GM04504 (cell line): ENCODE results near the gene TFCP2L1.
"Not testable (repeated sequence)": the region's sequence is repeated elsewhere in the genome, so short reads cannot be mapped to it uniquely, and the experiment has no call there.

Source experiments
- DNase-seq: peaks from one replicate; pipeline ENCODE4 v3.0.0-alpha.2; 2012; ENCODE audit warnings: low read depth

TFCP2L1 gene

DNA sequence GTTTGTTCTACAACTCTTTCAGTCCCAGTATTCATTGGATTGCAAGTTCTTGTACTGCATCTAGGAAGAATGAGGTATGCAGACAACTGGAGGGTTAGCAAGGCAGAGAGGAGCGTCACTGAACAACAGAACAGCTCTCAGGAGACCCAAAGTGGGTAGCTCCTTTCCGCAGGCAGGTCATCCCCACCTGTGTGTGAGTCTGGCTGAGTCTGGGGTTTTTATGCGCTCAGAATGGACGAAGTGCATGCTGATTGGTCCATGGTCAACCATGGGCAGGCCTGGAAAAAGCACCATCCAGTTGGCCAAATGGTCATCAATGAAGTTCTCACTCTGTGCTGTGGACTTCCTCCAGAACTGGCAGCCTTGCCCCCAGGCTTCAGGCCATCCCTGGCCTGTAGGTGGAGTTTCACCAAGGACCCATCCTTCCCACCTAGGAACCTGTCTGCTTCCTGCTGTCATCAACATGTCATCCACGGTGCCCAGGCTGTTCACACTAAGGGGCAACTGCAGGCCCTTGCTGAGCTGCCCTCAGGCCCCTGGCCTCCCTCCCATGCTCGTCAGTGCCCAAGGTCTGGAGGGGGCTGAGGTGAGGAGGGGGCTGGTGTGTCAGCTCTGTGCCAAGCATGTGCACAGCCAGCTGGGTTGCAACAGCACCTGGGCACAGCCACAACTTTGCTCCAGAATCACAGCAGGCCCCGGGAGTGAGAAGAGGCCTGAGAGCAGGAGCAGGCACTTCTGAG lies 11.1 kb upstream of the TFCP2L1 start:
- DNase-seq, result no peak

DNA sequence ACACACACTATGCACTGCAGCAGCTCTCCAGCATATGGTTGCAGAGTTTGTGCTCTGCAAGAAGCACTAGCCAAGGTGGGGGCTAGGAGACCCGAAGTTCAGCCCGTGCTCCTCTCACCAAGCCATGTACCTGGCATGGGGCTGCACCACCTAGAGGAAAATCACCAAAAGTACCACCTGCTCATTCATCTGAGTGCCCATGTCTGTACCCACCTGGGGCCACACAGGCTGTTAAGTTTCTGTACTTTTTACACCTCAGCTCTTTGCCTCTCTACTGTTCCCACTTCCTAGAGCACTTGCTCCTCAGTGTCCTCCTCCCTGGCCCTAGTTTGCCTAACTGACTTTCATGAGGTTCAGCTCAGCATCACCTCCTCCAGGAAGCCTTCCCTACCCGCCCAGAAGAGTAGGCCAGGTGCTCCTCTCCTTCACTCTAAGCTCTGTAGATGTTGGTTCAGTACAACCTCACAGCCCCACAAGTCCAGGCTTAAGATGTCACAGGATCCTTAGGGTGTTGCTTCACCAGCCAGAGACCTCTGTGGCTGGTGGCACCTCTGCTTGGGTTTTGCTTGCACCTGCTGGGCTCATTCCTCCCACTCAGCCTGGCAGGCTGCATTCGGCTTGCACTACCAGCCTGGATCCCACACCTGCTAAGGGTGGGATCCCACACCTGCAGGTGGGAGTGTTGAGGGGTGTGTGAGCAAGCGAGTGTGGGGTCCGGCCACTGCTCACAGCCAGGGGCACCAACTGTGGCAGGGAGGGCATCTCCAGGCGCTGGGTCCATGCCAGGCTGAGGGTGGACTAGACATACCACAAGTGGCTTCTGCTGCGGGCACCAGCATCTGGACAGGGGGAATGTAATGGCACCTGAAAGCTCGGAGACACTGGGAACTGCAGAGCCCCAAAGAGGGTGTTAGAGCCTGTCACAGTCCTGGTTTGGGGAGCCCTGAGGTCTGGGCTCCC lies 10.2 kb upstream of the TFCP2L1 start:
- no peak for DNase-seq

DNA sequence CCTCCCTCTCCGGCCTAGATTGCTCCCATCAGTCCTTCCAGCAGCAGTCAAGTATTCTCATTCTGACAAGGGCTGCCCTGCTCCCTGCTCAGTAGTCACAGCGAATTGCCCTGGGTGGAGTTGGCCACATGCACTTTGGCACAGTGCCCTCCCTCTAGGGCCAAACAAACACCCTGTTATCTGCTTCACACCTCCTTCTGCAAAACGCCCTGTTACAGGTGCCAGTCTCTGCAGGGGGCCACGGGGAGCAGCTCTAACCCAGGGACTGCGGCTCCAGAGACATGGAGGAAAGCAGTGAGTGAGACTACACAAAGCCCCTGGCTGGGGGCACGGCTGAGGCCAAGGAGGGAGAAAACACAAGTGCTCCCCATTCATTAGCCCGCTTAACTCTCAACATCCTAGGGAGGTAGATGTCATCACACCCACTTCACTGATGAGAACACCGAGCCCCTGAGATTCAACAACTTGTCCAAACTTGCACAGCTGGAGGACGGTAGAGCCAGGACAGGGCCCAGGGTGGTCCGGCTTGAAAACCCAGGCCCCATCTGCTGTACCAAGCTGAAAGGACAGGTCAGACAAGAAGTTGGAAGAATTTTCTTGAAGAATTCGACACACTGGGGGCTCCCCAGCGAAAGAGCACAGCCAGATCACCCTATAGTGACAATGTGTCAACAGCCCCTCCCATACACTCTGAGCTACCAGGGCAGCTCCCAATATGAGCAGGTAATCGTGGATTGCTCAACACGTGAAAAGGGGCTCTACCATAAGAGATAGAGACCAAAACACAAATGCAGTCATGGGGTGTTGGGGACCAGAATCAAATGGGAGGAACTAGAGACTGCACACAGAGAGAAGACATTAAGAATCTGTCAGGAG lies 8.7 kb upstream of the TFCP2L1 start:
- no peak for DNase-seq

DNA sequence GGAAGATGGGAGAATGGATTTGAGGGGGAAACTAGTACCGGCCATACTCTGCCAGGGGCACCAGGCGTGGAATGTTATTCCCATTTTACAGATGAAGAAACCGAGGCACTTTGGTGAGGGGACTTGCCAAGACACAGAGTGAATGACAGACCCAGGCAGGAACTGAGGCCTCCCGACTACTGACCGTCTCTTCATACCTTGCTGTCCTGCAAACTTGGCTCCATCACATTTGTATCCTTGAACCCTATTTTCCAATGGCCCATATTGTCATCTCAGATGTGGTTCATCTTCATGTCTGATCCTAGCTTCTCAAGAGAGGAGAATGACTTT lies 6.2 kb upstream of the TFCP2L1 start:
- no peak for DNase-seq

DNA sequence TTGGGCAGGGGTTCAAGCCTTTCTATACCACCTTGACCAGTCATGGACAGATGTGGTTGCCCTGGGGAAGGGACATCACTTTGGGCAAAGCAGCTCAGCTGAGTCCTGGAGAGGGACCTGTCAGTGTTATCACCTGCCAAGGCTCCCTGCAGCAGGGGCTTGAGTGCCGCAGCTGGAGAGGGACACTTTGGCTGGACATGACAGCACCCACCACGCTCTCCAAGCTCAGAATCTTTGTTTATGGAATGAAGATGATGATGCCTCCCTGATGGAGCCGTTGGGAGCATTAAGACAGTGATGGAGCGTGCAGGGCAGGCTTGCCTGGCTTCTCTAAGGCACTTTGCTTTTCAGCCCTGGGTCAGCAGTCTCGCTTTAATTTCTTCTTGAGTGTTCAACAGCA lies 4.3 kb upstream of the TFCP2L1 start:
- DNase-seq, result no peak

DNA sequence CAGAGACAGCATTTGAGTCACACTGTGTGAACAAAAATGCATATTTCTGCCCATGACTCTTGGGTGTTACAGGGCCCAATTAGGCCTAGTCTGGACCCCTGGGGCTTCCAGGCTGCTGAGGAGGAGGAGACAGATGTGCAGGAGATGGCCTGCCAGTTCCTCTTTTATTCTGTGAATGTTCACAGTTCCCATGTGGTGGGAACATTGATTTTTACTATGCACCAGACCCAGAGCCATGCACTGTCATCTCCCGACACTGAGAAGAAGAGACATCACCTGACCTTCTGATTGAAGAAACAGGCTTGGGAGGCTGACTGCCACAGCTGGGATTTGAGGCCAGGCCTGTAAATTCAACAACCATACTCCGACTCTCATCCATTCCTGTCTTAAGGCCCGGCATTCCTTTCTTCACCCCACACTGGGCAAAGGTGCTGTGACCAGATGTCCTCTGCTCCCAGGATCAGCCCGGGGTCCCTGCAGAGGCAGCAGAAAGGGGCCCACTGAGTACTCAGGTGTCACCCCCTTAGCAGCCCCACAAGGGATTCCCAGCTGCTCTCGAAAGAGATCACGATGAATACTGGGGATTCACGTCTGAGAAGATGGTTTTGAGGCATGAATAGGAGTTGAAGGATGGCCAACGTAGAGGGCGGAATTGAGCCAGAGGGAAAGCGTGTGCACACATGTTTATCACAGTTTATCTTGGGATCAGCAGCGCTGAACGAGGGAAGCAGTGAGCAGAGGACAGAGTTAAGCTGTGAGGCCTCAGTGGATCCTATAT lies 3.6 kb upstream of the TFCP2L1 start:
- DNase-seq, result no peak

DNA sequence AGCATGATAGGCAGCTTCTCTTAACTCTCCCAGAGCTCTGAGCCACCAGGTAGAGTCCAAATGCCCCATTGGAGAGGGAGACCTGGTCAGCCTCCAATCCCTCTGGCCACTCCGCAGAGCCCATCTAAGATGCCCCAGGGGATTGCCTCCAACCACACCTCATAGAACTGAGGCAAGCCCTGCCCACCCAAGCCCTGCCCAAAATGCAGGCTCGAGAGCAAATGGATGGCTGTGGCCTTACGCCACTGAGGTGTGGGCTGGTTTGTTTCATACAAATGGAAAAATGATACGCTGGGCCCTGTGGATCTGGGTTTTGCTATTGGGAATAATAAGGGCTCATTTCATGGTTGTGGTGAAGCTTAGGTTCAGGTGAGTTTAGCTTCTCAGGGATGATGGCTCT lies 3.0 kb upstream of the TFCP2L1 start:
- DNase-seq, result no peak

DNA sequence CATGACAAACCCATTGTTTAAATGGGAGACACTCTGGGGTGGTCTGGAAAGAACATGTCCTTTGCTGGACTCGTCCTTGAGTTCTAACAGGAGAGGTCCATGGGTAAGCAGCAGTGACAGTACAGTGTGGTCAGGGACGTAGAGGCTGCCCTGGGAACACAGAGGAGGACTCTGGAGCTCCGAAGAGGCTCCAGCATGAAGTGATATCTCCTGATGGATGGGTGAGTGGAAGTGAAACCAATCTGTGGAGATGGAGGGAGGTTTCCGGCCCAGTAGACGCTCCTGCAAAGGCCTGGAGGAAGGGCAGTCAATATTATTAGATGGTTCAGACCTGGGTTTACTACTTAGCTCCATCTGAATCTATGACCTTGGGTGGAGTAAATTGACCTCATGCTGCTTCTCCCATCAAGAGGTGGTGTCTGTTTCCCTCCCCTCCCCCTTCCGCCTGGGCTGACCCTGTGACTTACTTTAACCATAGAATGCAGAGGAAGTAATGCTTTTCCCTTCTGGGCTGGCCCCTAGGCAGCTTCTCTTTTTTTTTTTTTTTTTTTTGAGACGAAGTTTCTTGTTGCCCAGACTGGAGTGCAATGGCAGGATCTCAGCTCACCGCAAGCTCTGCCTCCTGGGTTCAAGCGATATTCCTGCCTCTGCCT lies 2.3 kb upstream of the TFCP2L1 start:
- no peak for DNase-seq

DNA sequence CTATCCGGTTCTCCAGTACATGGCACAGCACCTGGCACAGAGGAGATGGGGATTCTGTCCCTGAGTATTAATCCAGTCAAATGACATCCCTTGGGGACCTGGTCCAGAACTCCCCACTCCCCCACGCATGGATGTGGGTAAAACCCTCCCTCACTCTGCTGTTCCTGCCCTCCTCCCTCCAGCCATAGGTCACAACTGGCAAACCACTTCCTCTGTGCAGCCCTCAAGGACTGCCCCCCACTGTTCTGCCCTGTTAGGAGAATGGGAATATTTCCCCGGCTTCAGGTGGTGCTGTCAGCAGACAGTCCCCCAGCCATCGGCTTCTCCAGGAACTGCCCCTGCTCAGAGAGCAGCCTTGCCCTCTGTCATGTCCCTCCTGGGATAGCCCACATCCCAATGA lies 1.5 kb upstream of the TFCP2L1 start:
- DNase-seq, result no peak

DNA sequence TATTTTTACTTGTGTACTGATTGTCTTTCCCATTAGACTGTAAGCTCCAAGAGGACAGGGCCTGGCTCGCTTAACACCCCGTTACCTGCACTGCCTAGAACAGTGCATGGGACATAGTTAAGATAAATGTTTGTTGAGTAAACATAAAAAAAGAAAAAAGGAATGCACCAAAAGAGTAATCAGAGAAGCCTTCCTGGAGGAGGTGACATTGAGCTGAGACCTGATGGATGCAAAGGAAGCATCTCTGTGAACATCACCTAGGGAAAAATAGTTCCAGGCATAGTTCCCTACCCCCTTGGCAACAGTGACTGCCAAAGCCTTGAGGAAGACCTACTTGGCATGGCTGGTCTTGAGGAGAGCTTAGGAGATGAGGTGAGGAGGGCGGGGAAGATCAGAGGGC lies 924 bp upstream of the TFCP2L1 start:
- DNase-seq, result no peak

DNA sequence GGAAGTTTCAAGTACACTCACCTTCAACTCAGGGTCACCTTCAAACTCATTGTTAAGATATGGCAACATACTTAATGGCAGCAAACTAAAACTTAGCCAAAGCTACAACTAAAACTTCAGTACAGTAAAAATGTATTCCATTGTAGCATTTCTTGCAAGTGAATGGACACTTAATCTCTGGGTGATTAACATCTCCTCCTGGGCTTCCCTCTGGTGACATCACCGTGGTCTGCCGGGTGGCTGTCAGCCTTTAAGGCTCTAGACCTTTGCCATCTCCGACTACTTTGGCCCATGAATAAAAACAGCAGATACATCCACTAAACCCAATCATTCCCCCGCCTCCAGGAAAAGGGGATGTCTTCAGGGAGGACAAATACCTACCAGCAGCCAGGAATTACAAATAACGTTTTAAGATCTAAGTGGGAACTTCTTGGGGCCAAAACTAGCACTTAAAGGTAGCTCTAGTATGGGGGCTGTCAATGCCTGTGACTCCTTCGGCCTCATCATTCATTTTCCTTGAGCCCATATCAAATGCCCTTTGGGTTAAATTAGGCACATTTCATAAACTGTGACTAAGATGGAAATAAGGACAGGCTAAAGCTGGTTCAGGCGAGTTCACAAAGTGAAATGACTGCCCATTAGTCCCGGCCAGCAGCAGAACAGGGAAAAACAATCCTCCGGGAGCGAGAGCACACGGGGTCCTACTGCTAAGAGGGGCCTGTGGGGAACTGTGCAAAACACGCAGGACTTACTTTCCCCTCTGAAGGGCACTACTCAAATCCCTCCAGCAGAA lies 1.1 kb downstream of the TFCP2L1 start:
- DNase-seq, result no peak

DNA sequence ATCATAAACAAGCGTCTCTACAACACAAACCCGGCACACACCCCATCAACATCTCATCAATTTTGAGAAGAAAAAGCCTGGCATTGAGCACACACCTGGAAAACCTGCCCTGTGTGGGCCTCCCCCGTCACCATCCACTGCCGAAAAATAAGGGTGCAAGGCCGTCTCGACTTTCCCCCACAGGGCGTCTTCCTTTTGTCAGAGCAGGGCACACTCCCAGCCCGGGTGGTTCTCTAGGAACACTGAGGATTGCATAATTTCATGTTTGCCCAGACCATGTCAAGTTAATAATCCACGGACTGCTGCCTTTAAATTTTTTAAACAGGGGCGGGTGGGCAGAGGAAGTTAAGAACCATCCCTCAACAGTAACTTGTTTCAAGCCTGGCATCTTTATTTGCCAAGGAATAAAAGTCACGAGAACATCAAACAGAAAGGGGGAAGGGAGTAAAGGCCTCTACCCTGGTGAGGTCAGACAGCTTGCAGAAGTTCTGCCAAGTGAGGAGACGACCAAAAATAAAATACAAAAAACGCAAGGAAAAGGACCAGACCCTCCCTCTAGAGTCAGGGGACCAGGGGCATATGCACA lies 2.1 kb downstream of the TFCP2L1 start:
- no peak for DNase-seq

DNA sequence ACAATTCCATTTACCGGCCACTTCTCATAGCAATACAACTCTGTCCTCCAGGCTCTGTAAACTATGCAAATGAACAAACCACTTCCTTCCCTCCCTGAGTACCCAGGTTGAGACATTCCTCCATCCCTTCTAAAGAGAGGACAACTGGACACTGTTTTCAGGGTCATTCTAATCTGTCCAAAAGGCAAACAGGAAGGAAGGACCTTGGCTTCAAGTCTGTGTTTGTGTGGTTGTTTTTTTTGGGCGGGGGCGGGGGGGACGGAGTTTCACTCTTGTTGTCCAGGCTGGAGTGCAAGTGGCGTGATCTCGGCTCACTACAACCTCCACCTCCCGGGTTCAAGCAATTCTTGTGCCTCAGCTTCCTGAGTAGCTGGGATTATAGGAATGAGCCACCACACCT lies 3.3 kb downstream of the TFCP2L1 start:
- DNase-seq, result no peak

DNA sequence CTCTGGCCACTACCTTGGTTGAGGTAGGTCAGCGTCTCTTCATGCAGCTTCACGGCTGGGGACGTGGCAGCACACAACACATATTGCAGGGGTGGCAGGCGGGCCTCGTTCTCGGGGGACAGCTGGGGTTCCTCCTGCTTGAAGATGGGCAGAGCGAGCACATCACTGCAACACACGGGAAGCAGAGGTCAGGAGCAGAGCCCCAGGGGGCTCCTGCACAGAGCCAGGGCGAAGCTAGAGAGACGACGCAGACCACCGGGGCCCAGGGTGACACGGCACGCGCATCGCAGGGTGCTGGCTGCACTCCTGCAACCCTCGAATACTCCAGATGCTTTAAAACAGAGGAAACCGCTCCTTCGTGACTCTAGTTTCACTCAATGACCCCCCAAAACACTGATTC lies 3.9 kb downstream of the TFCP2L1 start:
- DNase-seq, result no peak

DNA sequence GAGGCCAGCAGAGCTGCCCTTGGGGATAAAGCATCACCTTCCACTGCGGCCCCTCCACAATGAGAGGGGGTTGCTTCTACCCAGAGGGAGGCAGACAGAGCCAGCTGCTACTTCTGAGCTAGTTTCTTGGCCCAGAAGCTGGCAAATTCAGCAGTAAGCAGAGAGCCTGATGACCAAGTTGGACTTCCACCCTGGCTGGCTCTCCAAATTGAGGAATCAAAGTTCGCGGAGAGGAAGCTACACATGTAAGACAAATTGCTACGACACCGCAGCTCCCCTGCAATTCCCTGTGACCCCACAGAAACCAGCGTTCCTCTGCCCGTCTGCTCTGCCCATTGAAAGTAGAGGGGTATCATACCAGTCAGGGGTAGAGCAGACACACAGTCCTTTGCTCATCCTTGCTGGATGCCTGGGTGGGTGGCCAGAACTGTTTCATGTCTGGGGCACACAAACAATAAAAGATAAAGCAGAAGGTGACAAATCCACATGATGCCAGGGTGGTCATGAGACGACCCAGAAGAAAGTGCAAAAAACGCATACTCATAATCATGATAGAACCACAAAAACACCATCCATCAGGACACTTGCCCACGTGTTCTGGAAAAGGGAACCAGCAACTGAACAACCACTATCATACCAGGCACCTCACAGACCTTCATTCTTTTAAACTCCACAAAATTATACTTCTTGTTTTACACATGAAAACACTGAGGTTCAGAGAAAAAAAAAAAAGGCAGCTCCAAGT lies 5.4 kb downstream of the TFCP2L1 start:
- DNase-seq, result no peak

DNA sequence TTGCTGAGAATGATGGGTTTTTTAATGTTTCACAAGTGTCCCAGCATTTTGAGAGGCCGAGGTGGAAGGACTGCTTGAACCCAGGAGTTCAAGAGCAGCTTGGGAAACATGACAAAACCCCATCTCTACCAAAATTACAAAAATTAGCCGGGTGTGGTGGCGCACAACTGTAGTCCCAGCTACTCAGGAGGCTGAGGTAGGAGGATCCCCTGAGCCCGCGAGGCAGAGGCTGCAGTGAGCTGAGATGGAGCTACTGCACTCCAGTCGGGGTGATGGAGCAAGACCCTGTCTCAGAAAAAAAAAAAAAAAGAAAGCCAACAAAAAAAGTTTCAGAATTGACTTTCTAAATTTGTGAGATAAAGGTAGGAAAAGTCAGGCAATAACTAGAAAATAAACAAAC lies 8.7 kb downstream of the TFCP2L1 start:
- DNase-seq, result no peak

DNA sequence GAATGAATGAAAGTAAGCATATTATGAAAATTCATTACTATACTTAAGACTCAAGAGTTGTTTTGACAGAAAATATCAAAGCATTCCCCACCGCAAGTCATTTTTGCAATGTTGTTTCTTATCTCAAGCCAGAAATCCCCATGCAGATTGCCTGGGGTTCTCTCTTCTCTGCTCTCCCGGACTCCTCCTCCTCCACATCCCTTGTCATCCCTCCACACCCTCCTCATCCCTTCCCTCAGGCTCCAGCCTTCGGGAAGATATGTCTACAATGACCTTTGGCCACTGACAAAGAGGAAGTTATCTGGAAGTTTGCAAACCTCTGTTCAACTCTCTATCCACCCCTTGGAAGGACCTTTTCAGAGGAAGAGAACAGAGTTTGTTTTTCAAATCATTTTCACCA lies 11.9 kb downstream of the TFCP2L1 start:
- DNase-seq, result no peak

DNA sequence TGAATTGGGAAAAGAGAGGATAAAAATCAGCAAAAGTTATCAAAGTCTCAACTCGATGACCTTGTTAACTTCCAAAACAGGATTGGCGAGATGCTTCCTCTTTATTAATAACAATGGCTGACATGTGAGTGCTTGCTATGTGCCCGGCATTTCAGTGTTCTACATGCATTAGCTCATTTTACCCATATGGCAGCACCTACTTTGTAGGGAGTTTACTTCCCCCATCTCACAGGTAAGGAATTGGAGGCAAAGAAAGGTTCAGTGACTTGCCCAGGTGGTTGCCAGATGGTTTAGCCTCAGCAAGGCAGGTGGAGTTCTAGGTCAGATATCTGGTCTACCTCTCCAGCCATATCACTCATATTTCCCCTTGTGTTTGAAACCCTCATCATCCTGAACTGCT lies 12.4 kb downstream of the TFCP2L1 start:
- DNase-seq, result no peak

DNA sequence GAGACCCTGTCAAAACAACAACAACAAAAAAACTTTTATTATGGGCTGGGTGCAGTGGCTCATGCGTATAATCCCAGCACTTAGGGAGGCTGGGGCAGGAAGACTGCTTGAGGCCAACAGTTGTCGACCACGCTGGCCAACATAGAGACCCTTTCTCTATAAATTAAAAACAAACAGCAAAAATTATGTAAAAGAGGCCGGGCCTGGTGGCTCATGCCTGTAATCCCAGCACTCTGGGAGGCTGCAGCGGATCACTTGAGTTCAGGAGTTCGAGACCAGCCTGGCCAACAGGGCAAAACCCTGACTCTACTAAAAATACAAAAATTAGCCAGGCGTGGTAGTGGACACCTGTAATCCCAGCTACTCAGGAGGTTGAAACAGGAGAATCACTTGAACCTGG lies 15.6 kb downstream of the TFCP2L1 start:
- DNase-seq, result not testable (repeated sequence)
